SU-DHL-6 (cell line): ENCODE results near the gene DDR2.

Experiments
- H2AFZ ChIP-seq: fragments of 200-600 bp; sonication (generic); 2 replicates; pipeline ENCODE4 v1.6.1; 2014; ENCODE audit warnings: low read depth, mild to moderate bottlenecking, moderate library complexity, mixed read lengths, antibody characterized with exemption, low read length; ENCODE audit not compliant: severe bottlenecking
- H3F3A ChIP-seq: fragments of 200-600 bp; shearing (Covaris generic); 2 replicates; pipeline ENCODE4 v1.6.0; 2016; ENCODE audit warnings: antibody characterized with exemption, mild to moderate bottlenecking; ENCODE audit not compliant: insufficient read depth
- H3K27ac ChIP-seq: fragments of 200-600 bp; sonication (generic); 2 replicates; pipeline ENCODE4 v1.5.1; 2016; ENCODE audit warnings: low read depth, mild to moderate bottlenecking, low read length, moderate library complexity, mixed read lengths
- H3K27me3 ChIP-seq: fragments of 200-600 bp; sonication (generic), shearing (Covaris generic); 2 replicates; pipeline ENCODE4 v1.6.0; 2014; ENCODE audit warnings: mild to moderate bottlenecking, low read length
- H3K36me3 ChIP-seq: fragments of 200-600 bp; sonication (generic); 2 replicates; pipeline ENCODE4 v1.6.1; 2014; ENCODE audit warnings: mild to moderate bottlenecking, low read length, mixed read lengths
- H3K4me2 ChIP-seq: fragments of 300-600, 200-600 bp; shearing (Covaris generic), sonication (generic); 2 replicates; pipeline ENCODE4 v1.6.0; 2014; ENCODE audit warnings: low read length, low read depth, mild to moderate bottlenecking; ENCODE audit not compliant: poor library complexity, severe bottlenecking
- H3K4me3 ChIP-seq: fragments of 200-600 bp; sonication (generic); 2 replicates; pipeline ENCODE4 v1.5.1; 2014; ENCODE audit warnings: antibody characterized with exemption, low read length, mild to moderate bottlenecking, mixed read lengths; ENCODE audit not compliant: insufficient read depth, poor library complexity, severe bottlenecking
- H3K79me2 ChIP-seq: fragments of 200-600 bp; sonication (generic); 2 replicates; pipeline ENCODE4 v1.6.1; 2014; ENCODE audit warnings: mild to moderate bottlenecking, low read length, moderate library complexity; ENCODE audit not compliant: insufficient read depth
- H3K9ac ChIP-seq: fragments of 200-600 bp; sonication (generic); 2 replicates; pipeline ENCODE4 v1.7.0; 2014; ENCODE audit warnings: mild to moderate bottlenecking, low read length
- H3K9me2 ChIP-seq: fragments of 200-600 bp; sonication (generic); replicated peaks from 2 replicates; pipeline ENCODE4 v1.6.1; 2014; ENCODE audit warnings: low read length; ENCODE audit not compliant: insufficient read depth
- H3K9me3 ChIP-seq: fragments of 200-600 bp; sonication (generic); 2 replicates; pipeline ENCODE4 v1.6.1; 2014; ENCODE audit warnings: low read length, mixed read lengths; ENCODE audit not compliant: insufficient read depth
- H4K20me1 ChIP-seq: fragments of 200-600 bp; sonication (generic); 2 replicates; pipeline ENCODE4 v1.6.1; 2014; ENCODE audit warnings: low read depth, mild to moderate bottlenecking, antibody characterized with exemption, low read length, moderate library complexity, mixed read lengths
- CTCF ChIP-seq: fragments of 200-600 bp; sonication (generic); IDR thresholded peaks from one replicate; pipeline ENCODE4 v1.5.1; 2017; ENCODE audit warnings: antibody characterized with exemption, mild to moderate bottlenecking, low read length, moderate library complexity; ENCODE audit not compliant: insufficient read depth, poor library complexity, severe bottlenecking
- EZH2phosphoT487 ChIP-seq: fragments of 200-600 bp; sonication (generic), shearing (Covaris generic); conservative IDR thresholded peaks from 2 replicates; pipeline ENCODE4 v1.6.1; 2018; ENCODE audit warnings: mild to moderate bottlenecking, antibody characterized with exemption, low read length, moderate library complexity, mixed read lengths

DDR2 gene

DNA sequence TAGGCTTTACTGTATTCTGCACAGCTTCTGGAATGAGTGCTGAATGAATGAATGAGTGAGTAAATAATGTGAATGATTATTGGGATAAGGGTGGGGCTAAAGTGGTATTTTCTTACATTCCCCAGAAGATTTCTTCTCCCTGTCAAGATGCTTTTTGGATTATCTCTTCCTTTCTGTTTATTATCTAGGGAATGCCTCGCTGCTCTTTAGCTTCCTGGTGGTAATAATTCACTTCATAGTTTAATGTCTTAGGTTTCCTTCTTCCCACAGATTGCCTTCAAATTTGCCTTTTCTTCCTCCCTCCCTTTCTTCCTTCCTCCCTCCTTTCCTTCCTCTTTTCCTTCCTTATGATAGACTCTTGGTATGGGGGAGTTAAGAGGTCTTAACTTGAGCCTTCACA, 24.0 kb downstream of the DDR2 start:
- no peaks in the 10 kb centered on the region for H3F3A ChIP-seq
- no peaks in the 10 kb centered on the region for H3K36me3 ChIP-seq
- H3K9ac ChIP-seq, result no peak overlapping the region
- H4K20me1 ChIP-seq, result no peaks in the 10 kb centered on the region
- H3K4me3 ChIP-seq, result no peak overlapping the region
- no peak for TF ChIP-seq EZH2phosphoT487
- no peak for TF ChIP-seq CTCF
- H3K4me2 ChIP-seq, result no peak overlapping the region
- H3K27me3 ChIP-seq, result no peaks in the 10 kb centered on the region
- H3K9me3 ChIP-seq, result no peaks in the 10 kb centered on the region
- no peaks in the 10 kb centered on the region for H3K9me2 ChIP-seq
- no peak overlapping the region for H3K27ac ChIP-seq
- H3K79me2 ChIP-seq, result no peaks in the 10 kb centered on the region
- H2AFZ ChIP-seq, result no peak overlapping the region

DNA sequence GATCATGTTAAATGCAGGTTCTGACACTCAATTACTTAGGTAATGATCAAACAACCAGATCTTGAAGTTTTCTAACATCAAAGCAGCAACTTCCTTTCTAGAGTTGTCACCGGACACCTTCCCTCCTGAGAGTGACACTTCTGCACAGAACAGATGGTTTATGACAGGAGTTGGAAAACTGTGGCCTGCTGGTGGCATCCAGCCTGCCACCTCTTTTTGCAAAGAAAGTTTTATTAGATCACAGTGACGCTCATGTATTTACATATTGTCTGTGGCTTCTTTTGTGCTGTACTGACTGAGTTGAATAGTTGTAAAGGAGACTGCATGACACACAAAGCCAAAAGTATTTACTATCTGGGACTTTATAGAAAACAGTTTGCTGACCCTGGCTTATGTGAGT, 28.3 kb downstream of the DDR2 start:
- H4K20me1 ChIP-seq, result no peaks in the 10 kb centered on the region
- H3K9ac ChIP-seq, result no peak overlapping the region
- no peaks in the 10 kb centered on the region for H3K79me2 ChIP-seq
- no peak overlapping the region for H2AFZ ChIP-seq
- H3K4me3 ChIP-seq, result no peak overlapping the region
- no peaks in the 10 kb centered on the region for H3K9me2 ChIP-seq
- TF ChIP-seq CTCF (no peak), EZH2phosphoT487 (no peak)
- H3K9me3 ChIP-seq, result no peaks in the 10 kb centered on the region
- no peaks in the 10 kb centered on the region for H3K27me3 ChIP-seq
- H3K27ac ChIP-seq, result no peak overlapping the region
- no peak overlapping the region for H3K4me2 ChIP-seq
- no peaks in the 10 kb centered on the region for H3F3A ChIP-seq
- H3K36me3 ChIP-seq, result no peaks in the 10 kb centered on the region

- Histone ChIP-seq H3K79me2 (no peaks in the 10 kb centered on the region), H3K9ac (no peak overlapping the region), H3K4me2 (no peak overlapping the region), H3K36me3 (no peaks in the 10 kb centered on the region), H3K9me2 (no peaks in the 10 kb centered on the region), H3K27me3 (no peaks in the 10 kb centered on the region), H3K9me3 (no peaks in the 10 kb centered on the region), H3K27ac (no peak overlapping the region), H4K20me1 (no peaks in the 10 kb centered on the region), H2AFZ (no peak overlapping the region), H3K4me3 (no peak overlapping the region), H3F3A (no peaks in the 10 kb centered on the region)
- TF ChIP-seq CTCF (no peak), EZH2phosphoT487 (no peak)
Observed at GRCh38 chr1:162661336-162661735, 29.1 kb downstream of the DDR2 start.

DNA sequence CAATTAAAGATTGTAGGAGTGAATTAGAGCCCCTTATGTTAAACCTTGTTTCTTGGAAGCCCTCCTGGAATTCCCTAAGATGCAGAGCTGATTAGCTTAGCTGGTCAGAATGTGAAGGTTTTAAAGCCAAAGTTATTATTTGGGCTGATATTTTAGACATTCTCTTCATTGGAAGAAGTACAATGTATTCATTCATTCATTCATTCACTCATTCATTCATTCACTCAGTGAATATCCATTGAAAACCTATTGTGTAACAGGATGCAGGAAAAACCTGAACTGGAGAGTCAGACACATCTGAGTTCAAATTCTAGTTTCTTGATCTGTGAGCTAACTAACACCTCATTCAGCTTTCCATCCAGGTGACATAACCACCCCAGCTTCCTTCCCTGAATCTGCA, 29.7 kb downstream of the DDR2 start:
- Histone ChIP-seq H3F3A (no peaks in the 10 kb centered on the region), H3K36me3 (no peaks in the 10 kb centered on the region), H3K4me2 (no peak overlapping the region), H3K27ac (no peak overlapping the region), H4K20me1 (no peaks in the 10 kb centered on the region), H2AFZ (no peak overlapping the region), H3K4me3 (no peak overlapping the region), H3K9me3 (no peaks in the 10 kb centered on the region), H3K9ac (no peak overlapping the region), H3K27me3 (no peaks in the 10 kb centered on the region), H3K9me2 (no peaks in the 10 kb centered on the region), H3K79me2 (no peaks in the 10 kb centered on the region)
- TF ChIP-seq EZH2phosphoT487, result no peak
